Left forelimb (tissue), 1 donor: ENCODE results near the gene SHPK.

Source experiments
- DNase-seq: peaks from one replicate; pipeline ENCODE4 v3.0.0-alpha.2; 2018; ENCODE audit warnings: low spot score

Gene SHPK

DNA sequence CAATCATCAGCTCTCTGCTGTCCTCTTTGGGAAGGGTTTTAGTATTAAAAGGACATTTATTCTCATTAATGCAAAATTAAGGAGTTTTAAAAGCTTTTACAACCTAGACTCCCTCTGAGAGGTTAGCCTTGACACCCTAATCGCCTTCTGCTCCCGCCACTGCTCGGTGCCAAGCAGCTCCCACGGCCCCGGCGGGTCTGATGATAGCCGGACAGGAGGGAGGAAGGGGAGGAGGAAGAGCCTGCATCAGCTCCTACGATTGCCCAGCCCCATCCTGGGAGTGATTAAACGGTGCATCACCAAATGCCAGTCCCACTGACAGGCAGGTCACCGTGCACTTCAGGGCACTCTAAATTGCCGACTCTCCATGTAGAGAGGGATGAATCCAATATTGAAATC, 8.3 kb downstream of the SHPK start:
- DNase-seq = no peak

DNA sequence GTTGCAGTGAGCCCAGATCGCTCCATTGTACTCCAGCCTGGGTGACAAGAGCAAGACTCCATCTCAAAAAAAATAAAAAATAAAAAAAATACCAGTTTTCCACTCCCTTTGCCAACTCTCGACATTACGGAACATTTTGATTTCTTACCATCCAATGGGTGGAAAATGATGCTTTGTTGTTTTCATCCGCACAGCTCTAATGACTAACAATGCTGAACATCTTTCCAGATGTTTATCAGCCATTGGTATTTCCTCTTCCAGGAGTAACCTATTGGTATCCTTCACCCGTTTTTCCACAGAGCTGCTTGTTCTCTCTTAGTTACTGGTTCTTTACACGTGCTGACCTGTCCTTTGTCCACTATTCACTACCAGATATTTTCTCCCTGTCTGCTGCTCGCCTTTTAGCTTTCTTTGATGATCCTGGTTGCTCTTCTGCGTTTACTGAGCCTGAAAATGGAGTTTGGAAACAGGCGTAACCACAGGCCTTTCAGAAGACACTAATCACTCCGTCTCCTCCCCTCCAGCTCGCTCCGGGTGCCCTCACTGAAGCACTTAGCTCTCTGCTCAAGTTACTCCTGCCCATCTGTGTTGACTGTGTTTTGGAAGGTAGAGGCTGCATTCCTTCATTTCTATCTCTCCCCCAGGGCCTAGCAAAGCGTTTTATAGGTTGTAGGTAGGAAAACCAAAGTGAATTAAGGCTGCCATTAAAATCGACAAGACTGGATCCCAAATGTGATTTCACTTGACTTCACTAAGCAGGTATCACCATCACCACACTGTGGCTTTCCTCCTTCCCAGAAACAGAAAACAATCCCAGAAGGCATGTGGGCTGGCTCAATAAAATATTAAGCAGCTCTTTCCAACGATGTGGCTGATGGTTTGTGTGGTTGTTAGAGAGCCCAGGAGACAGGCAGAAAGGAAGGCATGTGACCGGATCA, 8.9 kb downstream of the SHPK start:
- no peak for DNase-seq

DNA sequence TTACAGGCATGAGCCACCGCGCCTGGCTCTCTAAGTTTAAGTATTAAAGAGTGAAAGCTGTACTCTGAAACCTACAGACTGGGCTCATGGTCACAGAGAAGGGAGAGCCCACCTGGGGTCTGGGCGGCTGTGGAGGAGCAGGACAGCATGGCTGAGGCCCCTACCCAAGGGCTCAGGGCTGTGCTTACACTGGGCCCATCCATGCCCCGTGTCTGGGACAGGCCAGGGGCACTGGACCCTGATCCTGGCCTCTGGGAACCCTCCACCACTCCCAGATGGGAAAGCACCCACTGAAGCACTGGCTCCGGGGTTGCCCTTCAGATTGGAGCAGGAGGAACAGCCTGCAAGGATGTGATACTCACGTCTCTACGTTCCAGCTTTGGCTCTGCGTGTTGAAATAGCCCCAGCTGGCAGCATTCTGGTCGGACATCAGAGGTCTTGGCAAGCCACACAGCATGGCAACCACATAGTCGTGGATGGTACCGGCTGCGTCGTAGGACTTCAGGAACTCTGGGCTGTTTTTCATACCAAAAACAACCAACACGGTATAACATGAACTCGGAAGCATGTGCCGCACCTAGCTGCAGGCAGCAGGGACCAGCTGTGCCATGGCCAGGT, 13.0 kb downstream of the SHPK start:
- no peak for DNase-seq

DNA sequence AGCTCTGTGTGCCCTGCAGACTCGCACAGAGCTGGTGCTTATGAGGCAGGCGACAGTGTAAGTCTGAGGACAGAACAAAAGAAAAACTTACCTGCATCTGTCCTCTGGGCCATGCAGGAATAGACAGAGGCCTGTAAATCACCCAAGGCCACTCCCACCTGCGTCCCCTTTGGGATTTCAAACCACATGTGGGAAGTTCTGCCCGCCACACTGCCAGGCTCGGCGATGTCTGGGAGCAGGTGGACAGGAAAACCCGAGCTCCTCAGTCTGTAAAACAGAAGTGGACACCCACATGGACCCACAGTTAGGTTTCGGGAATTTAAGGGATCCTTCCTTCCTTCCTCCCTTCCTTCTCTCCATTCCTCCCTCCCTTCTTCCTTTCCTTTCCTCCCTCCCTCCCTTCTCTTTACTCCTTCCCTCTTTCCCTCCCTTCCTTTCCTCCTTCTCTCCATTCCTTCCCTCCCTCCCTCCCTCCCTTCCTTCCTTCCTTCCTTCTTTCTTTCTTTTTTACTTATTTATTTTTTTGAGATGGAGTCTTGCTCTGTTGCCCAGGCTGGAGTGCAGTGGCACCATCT, 14.8 kb downstream of the SHPK start:
- DNase-seq = no peak

DNA sequence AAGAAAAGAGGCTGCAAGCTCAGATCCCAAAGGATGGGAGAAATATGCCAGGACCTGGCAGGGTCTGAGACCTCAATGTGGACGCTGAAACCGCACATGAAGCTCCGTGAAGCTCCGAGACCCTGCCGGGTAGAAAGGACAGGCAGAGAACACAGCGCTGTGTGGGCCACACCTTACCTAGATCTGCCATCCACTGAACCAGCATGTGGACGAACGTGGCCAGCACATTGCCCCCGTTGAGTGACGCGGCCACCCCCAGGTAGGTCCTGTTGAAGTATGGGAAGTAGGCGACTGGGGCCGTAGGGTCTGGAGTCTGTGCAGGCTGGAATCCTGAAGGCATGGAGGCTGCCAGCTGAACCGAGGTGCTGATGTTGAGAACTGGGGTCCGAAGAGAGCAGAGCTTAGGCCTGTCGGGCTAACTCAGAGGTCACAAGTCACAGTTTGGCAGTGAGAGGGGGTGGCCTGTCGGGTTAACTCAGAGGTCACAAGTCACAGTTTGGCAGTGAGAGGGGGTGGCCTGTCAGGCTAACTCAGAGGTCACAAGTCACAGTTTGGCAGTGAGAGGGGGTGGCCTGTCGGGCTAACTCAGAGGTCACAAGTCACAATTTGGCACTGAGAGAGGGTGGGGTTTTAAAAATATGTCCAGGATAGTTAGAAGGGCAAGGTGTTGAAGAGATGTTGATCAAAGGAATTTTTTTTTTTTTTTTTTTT, 20.7 kb downstream of the SHPK start:
- no peak for DNase-seq

DNA sequence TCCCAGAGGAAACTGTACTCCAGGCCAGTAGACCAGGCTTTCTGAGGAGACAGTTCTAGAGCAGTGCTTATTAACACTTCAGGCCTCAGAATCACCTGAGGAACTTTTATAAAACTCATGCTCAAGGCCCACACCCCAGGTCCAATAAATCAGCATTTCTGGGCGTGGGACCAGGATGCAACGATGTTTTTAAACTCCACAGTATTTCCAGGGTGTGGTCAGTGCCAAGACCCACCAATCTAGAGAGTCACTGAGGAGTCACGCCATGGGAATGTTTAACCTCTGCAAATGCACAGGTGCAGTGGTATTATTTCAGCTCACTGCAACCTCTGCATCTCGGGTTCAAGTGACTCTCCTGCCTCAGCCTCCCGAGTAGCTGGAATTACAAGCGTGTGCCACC, 22.9 kb downstream of the SHPK start:
- no peak for DNase-seq

DNA sequence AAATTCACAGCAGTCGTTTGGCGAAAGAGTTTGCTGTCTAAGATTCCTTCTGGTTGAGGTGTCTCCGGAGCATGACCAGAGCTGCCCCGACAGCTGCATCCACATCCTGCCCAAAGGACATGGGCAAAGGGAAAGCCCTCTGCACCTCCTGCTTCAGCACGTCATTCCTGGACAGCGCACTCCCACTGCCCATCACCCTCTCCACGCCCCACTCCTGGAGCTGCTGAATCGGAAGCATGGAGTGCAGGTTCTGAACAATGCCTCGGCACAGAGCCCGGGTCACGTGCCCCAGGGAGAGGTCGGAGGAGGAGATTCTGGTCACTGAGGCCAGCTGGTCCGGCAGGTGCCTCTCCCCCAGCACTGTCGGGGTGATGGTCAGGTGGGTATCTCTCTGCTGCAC, 25.5 kb downstream of the SHPK start:
- DNase-seq = no peak

DNA sequence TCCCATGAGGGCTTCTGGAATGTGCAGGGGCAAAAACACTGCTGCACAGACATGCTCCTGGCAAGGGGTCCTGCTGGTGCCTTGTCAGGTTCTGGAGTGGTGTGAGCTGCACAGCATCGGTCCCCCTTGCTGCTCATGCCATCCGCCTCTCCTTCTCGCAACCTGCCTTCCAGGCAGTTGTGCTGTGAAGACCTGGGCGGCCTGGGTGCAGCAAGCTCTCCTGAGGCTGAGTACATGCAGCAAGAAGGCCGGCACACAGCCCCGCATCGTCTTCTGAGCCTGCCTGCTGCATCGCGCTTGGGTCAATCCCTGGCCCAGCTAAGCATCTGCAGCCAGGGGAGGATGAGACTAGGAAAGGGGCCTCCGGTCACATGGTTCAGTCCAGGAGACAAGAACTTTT, 26.4 kb downstream of the SHPK start:
- DNase-seq = no peak

DNA sequence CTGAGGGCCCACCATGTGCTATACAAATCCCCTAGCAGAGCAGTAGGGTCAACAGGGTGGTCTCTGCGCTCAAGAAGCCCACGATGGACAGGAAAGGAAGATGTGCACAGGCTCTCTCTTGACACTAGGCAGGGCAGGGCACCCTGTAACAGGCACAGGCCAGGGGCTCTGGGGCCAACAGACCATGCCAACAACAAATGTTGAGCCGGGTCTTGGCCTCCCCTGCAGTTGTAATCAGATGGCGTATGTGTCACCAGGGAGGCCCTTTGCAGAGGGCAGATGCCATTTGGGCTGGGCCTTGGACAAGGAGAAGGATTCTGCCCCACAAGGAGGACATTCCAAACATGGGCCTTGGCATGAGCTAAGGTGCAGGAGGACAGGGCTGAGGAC, 32.2 kb downstream of the SHPK start:
- no peak for DNase-seq

DNA sequence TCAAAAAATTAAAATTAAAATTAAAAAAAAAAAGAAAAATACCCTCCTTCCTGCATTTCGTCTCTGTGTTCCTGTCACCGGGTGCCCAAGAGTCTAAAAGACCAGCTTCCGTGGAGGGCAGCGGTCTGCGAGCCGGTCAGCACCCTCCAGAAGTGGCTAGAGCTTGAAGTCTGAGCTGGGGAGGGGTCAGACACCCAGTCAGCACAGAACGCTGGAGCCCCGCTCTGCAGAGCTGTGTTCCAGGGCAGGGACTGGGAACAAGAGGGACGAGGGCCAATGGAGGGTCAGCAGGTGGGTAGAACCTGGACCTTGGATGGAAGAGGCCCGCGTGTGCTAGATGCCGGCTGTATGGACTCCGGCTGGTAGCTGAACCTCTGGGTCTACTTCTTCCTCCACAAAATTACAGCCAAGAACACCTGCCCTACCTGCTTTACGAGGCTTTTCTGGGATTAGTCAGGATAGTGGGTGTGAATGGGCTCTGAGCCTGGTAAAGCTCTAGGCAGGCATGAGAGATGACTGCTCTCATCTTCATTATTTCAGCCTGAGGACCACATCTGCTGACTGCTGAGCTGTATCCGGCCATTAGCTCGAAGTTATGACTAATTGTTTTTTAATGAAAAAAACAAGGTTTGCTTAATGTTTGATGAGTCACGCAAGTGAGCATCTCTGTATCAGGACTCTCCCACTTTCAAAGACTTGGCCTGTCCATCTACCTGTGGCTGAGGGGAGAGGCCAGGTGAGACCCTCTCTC, 32.8 kb downstream of the SHPK start:
- no peak for DNase-seq

DNA sequence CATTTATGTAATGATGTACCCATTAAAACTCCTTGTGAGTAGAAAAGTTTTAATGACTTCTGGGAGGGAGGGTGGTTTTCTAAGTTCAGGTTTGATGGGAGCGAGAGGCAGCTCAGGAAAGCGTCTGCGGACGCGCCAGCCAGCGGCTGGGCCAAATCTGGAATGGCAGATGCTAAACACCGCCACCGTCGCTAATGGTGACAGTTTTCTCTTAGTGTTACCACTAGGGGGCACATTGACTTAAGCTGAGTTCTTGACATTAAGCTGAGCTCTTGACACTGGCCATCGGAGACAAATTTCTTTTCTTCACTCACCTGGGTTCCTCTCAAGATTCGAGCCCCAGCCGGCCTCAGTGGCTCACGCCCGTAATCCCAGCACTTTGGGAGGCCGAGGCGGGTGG, 33.6 kb downstream of the SHPK start:
- DNase-seq = no peak

DNA sequence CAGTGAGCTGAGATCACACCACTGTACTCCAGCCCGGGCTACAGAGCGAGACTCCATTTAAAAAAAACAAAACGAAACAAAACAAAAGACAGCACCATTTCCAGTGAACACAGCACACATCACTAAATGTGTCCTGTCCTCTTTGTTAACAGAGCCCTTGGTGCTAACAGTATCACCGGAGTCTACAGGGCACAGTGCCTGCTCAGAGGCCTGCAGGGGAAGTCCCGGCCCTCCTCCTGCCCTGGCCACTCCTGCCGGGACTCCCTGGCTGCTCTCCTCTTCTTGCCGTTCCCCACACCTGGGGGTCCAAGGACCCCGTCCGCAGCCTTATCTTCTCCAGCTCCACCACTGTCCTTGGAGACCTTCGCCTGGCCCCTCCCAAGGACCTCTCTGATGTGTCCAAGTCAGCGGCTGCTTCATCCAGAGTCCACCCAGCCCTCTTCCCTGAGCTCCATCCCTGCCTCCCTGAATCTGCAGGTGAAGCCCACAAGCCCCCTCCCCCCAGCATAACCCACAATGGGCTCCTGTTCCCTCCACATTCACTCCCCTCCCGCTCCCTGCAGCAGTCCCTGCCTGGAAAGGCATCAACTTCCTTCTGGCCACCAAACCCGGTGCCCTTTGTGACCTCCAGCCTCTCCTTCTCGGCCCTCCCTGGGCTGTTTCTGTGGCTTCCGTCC, 35.4 kb downstream of the SHPK start:
- no peak for DNase-seq

DNA sequence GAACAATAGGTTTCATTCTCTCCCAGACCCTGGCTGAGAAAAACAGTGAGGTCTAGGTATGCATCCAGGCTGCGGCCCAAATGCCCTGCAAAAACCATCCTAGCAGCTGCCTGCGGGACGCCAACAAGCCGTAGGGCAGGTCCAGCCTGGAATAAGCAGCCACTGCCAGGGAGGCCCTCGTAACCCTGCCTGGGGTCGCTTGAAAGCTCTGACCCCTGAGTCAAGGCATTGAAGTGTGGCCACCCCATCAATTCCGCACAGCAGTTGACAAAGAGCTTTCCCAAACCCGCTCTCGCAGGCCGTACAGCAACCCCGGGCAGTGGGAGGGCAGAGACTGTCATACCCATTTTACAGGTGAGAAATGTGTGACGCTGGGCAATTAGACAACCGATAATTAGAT, 38.0 kb downstream of the SHPK start:
- DNase-seq = no peak

DNA sequence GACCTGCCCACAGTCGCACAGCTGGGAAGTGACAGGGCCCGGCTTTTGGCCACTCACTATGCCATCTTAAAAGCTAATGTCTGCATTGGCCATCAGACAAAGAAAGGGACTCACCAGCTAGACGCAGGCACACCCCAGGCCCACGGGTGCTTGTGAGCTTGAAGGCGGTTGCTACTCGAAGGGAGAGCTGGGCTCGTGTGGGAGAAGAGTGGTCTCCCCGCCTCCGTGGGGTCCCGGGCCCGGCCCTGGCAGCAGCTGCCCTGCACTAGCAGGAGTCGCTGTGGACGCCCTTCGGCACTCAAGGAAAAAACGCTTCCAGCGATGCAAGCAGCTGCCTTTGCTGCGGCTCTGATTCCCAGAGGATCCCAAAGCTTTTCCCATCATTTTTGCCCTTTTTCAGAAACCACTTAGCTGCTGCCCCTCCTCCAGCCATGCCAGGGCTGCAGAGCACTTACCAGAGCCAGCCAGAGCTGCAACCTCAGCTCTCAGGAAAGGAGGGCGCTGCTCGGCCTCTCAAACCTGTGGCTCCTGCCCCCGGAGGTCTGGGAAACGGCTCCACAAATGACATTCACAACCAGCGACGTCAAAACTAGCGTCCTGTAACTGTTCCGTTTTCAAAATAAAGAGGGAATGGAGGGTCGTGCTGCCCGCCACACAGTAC, 39.1 kb downstream of the SHPK start:
- no peak for DNase-seq

DNA sequence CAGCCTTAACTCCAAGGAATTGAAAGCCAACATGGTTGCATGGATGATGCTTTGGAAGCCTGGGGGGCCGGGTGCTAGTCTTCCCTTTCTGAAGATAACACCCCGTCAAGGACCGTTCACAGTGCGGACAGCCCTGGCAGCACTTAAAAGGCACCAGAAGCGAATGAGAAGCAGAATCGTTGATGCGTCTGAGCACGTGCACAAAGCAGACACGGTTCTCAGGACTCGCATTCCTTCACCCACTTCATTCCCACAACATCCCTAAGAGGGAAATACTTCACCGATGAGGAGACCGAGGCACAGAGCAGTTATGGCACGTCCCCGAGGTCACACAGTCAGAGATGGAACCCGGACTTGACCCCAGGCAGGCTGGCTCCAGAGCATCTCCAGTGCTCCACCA, 41.1 kb downstream of the SHPK start:
- DNase-seq = no peak

DNA sequence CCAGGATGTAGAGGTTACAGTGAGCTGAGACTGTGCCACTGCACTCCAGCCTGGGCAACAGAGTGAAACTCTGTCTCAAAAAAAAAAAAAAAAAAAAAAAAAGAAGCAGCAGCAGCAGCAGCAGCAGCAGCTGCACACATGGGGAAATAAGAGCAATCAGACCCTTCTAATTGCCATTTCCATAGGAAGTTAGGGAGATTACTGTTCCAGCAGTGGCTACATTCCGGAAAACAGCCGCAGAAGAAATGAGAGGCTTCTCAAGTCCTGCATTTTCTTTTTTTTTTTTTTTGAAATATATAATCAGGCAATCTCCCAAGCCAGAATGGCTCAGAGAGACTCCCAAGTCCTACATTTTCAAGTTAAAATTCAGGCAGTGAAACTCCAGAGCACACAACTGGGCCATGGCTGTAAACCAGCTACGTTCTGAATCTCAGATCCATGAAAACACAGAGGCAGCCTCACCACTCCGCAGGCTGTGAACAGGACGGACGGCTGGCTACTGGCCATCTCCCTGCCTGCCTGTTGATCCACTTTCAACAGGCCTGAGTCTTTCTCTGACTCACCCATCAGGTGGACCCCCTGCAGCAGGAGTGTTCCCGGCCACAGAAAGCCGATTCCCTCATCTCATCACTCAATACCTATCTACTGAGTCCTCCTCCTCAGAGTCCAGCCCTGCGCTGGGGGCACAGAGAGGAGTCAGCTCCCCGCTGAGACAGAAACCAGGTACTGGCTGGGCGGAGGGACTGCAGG, 41.8 kb downstream of the SHPK start:
- DNase-seq = no peak

DNA sequence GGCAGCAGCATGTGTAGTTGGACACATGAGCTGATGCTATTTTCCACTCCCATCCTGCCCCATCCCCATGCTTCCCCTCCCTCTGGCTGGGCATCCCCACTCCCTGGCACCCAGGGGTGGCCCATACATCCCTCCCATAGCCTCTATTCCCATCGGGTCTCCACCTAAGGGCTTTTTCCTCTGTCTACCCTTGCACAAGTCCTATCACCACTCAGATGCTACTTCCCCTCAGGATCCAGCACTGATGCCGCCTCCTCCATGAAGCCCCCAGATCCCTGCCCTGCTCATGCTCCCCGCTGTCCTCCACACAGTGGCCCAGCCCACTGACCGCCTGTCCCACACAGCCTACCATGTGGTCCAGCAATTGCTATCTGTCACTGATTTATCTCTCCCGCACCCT, 42.7 kb downstream of the SHPK start:
- DNase-seq = no peak

DNA sequence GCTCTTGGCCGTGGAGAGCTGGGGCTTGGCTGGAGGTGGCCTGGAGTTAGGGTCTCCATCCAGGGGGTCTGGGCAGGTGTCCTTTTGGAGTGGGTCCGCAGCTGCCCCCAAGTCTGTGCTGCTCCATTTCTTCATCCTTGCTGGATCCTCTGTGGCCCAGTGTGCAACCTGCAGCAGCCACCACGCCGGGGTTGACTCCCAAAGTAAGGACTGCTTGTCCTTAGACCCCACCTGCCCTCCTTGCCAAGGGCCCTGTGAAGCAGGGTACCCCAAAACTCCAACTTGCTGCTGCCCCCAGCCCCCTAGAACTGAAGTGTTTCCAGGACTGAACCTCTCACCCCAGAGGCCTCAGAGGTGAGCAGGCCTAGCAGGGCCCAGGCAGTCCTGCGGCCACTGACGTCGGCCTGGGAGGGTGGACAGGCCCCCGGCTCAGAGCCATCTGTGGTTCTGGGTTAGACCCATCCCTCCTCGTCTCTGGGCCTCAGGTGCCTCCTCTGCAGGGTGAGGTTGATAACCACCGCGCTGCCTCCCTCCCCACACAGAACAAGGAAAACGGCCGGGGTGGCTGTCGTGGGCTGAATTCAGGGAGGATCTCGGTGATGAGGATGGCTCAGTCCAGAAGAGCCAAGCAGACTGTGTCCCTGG, 43.7 kb downstream of the SHPK start:
- DNase-seq = no peak

DNA sequence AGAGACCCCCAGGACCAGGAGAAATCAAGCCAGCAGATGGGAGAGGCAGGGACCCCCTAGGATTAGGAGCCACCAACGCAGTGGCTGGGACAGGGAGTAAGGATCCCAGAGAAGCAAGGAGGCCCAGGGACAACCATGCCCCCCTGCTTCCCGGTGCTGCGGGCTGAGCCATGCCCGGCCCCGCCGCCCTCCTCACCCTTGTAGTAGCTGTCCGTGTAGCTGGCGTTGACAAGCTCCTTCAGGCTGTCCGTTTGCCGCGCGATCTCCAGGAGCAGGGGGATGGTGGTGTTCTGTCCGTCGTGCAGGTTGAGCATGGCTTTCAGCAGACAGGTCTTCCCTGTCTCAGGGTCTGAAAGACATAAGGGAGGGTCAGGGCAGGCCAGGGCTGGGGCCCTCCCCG, 45.3 kb downstream of the SHPK start:
- DNase-seq = no peak

DNA sequence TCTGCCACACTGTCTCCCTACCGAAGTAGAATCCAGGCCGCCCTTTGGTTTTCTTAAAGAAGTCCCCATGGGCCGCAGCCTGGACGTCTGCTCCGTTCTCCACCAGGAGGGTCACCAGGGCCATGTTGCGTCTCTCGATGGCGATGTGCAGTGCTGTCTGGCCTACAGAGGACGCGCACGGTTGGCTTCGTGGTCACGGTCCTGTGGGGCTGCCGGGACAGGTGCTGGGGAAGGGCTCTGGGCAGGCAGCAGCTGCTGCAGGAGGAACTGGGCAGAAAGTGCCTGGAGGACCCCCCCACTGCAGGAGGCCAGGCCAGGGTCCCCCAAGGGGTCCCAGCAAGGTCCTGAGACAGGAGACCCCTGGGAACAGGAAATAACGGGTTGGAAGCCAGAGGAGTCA, 45.8 kb downstream of the SHPK start:
- no peak for DNase-seq
